GM12864 (cell line): ENCODE measurements around the gene FXN.
"Not testable (repeated sequence)": the region's sequence is repeated elsewhere in the genome, so short reads cannot be mapped to it uniquely, and the experiment has no call there.

Experiments
- DNase-seq: peaks from one replicate; pipeline ENCODE4 v3.0.0-alpha.2; 2011; ENCODE audit warnings: low read depth
- H3K4me3 ChIP-seq: 2 replicates; pipeline ENCODE4 v1.5.1; 2011; ENCODE audit warnings: mild to moderate bottlenecking, low read depth, low read length, control low read depth
- CTCF ChIP-seq: IDR thresholded peaks from 2 replicates; pipeline ENCODE4 v1.5.1; 2011; ENCODE audit warnings: low read depth, mild to moderate bottlenecking, moderate library complexity, low read length, control low read depth, inconsistent platforms; ENCODE audit errors: missing control alignments

FXN gene

GRCh38 chr9:69090946-69091345 lies 55.4 kb downstream of the FXN start:
- DNase-seq, result no peak
- no peak overlapping the region for H3K4me3 ChIP-seq
- TF ChIP-seq CTCF, result no peak

DNA sequence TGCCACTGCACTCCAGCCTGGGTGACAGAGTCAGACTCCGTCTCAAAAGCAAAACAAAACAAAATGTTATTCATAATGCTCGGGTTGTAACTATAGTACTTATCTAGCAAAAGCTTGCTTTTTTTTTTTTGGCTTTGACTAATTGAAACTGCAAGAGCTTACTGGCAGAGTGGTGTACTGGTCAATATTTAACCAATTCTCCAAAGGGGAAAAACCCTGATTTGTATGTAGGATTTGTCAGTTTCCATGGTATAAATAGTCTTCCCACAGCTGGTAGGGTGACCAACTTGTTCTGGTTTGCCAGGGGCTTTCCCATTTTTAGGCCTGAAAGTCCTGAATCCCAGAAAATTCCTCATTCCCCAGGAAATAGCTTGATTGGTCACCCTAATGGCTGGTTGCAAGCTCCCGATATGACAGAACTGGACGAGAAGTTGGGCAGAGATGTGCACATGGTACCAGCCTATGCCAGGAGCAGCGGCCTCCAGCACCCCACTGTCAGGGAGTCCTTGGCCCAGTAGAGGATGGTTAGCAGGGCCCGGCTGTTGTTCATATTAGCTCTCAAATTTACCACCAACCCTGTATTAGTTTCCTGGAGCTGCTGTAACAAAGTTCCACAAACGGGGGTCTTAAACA lies 58.0 kb downstream of the FXN start:
- no peak overlapping the region for H3K4me3 ChIP-seq
- no peak for DNase-seq
- no peak for TF ChIP-seq CTCF

DNA sequence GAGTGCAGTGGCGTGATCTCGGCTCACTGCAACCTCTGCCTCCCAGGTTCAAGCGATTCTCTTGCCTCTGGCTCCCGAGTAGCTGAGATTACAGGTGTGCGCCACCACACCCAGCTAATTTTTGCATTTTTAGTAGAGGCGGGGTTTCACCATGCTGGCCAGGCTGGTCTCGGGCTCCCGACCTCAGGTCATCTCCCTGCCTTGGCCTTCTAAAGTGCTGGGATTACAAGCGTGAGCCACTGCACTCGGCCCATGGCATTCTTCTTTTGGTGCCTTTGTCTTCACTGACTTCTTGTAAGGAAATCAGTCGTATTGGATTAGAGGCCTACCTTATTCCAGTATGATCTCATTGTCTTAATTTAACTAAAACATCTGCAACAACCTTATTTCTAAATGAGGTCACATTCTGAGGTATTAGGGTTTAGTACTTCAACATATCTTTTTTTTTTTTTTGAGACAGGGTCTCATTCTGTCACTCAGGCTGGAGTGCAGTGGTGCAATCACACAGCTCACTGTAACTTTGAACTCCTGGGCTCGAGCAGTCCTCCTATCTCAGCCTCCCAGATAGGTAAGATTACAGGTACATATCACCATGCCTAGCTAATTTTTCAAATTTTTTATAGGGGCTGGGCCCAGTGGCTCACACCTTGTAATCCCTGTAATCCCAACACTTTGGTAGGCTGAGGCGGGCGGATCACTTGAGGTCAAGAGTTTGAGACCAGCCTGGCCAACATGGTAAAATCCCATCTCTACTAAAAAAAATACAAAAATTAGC lies 59.0 kb downstream of the FXN start:
- DNase-seq, H3K4me3 ChIP-seq: not testable (repeated sequence)

GRCh38 chr9:69097064-69097463 lies 61.5 kb downstream of the FXN start:
- H3K4me3 ChIP-seq, result no peak overlapping the region
- no peak for DNase-seq
- no peak for TF ChIP-seq CTCF

DNA sequence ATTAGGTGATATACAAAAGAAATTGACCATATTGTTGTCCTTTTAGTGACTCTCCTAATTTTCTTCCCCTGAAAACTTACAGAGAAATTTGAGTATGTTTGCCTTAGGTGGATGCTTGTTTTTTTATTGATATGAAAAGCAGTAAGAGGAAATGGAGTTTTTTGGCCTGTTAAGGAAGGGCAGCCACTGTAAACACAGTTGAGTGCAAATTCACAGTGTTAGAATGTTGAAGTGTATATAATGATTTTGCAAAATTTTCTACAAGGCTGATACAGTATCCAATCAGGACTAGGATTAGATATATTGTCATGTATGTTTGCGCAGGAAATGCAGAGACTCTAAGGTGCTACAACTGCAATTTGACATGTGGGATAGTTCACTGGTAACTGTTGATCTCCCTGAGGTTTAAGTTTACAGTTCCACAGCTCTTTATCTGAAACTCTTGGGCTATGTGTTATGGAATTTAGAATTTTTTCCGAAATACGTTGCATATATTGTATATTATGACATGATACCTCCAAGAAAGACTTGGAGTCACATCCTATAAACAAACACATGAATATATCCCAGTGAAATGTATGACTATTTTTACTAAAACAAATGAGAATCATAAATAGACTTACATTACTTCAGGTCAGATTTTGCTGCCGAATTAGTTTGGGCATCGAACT lies 62.5 kb downstream of the FXN start:
- no peak for TF ChIP-seq CTCF
- no peak overlapping the region for H3K4me3 ChIP-seq
- no peak for DNase-seq

GRCh38 chr9:69103348-69103996 lies 67.9 kb downstream of the FXN start:
- DNase-seq, H3K4me3 ChIP-seq: not testable (repeated sequence)

DNA sequence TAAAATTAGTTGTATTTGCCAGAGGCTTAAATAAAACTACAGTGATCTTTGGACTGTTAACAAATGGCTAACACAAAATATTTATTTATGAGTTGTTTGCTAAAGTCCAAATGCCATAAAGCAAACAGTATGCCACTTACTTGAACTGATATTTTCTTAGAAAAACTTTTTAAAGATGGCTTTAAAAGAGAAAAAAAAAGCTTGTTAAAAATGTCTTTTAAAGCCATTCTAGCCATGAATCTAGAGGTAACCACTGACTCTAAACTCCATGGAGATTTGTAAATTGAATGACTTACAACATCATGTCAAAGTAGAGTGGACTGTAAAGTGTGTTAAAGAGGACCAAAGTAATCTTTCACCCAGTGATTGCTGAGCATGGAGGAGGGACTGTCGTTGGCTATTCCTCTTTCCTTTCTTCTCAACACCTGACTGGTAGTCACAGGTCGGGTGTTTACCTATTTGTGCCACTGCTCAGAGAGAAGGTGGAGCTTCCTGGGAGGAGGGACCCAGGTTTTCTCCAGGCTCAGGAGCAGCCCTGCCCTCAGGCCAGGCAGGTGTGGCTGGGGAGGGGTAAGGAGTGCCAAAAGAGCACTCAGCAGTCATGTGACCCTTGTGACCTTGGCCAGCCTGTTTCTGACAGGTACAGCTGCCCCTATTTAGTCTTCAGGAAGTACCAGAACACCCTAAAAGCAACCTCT lies 69.4 kb downstream of the FXN start:
- no peak for DNase-seq
- no peak overlapping the region for H3K4me3 ChIP-seq
- TF ChIP-seq CTCF, result no peak
